GM13977 (cell line): Measurements from ENCODE around the gene ART1.

Experiments
- DNase-seq: peaks from one replicate; pipeline ENCODE4 v3.0.0; 2012; ENCODE audit warnings: low spot score
- in situ Hi-C: fragments of 300-500 bp; cut with MboI; formaldehyde crosslinking; loops from one replicate; pipeline ENCODE4 v1.12.0; 2022; ENCODE audit warnings: low sequenced_read_pairs, low pct_unique_long_range_greater_than_20kb, mixed read lengths, inconsistent platforms; ENCODE audit not compliant: unreplicated experiment
- TF ChIP-seq, protein P1 (sequence below): IDR thresholded peaks from 2 replicates; pipeline ENCODE4 v1.5.1; 2012; ENCODE audit warnings: mild to moderate bottlenecking, control low read depth; ENCODE audit not compliant: insufficient read depth; ENCODE audit errors: extremely low read depth, missing control alignments

ART1 gene

DNA sequence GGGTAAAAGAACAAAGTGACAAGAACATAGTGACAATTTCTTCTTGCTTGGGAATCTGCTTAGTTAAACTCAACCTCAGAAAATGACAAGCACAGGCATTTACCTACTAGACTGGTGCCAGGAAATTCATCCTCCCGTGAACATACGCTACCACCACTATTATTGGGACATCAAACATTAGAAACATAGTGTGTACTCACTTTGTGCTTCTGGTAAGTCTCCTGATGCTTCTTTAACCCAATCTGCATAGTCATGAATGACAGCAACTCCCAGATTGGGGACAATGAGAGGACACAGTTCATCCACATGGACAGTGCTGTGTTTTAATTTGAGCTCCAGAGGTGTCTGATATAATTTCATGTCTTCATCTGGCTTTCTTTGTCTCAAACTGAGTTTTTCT, 55.5 kb downstream of the ART1 start:
- DNase-seq = no peak
- in situ Hi-C loops = no loop called here
- TF ChIP-seq, protein P1, sequence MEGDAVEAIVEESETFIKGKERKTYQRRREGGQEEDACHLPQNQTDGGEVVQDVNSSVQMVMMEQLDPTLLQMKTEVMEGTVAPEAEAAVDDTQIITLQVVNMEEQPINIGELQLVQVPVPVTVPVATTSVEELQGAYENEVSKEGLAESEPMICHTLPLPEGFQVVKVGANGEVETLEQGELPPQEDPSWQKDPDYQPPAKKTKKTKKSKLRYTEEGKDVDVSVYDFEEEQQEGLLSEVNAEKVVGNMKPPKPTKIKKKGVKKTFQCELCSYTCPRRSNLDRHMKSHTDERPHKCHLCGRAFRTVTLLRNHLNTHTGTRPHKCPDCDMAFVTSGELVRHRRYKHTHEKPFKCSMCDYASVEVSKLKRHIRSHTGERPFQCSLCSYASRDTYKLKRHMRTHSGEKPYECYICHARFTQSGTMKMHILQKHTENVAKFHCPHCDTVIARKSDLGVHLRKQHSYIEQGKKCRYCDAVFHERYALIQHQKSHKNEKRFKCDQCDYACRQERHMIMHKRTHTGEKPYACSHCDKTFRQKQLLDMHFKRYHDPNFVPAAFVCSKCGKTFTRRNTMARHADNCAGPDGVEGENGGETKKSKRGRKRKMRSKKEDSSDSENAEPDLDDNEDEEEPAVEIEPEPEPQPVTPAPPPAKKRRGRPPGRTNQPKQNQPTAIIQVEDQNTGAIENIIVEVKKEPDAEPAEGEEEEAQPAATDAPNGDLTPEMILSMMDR = no peak

DNA sequence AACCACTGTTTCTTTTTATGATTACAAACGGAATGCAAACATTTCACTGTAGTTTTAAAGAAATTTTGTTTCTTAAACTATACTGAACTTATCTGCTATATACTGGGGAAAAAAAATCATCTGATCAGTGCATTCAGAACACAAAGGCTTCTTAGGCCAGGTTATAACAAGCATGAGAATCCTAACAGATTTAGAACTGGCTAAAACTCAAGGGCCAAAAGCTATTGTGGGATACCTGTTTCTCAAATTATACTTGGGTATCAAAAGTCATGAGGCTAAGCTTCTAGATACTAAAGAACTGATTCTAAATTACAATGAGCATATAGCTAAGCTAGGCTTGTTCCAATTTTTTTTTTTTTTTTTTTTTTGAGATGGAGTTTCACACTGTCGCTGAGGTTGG, 56.0 kb downstream of the ART1 start:
- TF ChIP-seq, protein P1 = no peak
- no peak for DNase-seq
- in situ Hi-C loops = no loop called here

DNA sequence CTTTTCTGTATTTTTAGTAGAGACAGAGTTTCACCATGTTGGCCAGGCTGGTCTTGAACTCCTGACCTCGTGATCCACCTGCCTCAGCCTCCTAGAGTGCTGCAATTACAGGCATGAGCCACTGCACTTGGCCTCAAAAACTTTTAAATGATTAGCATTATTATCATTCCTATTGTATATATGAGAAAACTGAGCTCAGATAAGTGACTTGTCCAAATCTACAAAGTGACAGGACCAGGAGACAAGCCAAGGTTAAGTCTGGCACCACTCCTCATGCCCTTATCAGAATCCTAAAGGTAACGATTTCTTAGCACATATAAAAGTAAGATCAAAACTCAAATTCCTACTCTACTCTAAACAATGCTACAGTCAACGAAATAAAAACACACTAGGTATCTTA, 58.5 kb downstream of the ART1 start:
- TF ChIP-seq, protein P1 = no peak
- in situ Hi-C loops = no loop called here
- DNase-seq = no peak

DNA sequence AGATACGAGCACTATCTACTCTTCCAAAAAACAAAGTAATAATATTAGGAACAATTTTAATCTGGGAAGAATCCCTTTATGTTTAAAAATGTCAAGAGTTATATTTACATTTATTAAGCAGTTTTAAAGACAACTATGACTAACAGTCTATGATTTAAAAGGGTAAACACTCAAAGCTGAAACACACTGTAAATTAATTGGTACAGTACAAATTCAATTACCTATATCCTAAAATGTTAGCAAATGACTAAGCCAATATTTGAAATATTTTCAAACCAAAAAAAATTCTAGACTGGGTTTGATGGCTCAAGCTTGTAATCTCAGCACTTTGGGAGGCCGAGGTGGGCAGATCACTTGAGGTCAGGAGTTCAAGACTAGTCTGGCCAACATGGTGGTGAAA, 62.2 kb downstream of the ART1 start:
- TF ChIP-seq, protein P1 = no peak
- in situ Hi-C loops = no loop called here
- no peak for DNase-seq

DNA sequence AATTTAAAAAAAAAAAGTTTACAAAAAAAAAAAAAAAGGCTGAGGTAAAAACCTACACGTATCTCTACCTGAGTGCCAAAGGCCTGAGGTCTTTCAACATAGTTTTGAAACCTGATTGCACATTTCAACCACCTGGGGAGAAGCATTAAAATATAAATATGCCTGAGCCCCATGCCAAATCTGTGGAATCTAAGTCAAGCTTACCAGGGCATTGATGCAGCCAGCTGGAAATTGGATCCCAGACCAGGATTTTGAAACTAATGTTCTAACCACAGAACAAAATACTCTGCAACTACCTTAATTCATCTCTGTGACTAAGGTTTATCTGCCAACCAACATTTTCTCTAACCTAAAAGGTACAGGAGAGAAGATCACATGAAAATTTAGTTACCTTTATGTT, 65.0 kb downstream of the ART1 start:
- no peak for DNase-seq
- in situ Hi-C loops = no loop called here
- TF ChIP-seq, protein P1 = no peak

DNA sequence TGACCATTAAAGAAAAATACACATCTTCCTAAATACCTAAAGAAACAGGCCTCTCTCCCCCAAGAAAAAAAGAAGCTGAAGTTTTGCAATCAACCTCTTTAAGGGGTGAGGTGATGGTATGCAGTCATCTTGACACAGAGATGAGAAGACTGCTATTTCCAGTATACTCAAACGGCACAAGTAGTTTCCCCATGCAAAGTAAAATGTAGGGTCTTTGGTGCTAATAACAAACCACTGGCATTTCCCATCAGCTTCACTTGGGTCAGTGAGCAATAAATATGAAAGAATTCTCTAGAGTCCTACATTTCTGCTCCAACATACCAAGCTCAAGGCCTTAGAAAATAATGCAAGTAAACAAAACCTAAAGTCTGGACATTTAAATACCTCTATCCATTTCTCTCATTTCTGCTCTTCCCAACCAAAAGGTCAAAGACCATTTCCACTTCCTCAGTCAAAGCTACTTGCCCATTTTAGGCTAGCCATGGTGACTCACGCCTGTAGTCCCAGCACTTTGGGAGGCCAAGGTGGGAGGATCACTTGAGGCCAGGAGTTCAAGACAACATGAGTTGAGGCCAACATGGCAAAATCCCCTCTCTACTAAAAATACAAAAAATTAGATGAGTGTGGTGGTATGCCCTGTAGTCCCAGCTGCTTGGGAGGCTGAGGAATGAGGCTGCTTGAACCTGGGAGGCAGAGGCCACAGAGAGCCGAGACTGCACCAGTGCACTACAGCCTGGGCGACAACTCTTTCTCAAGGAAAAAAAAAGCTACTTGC, 65.7 kb downstream of the ART1 start:
- TF ChIP-seq, protein P1 = no peak
- DNase-seq = no peak
- in situ Hi-C loops = no loop called here
